ENCODE data around the gene ZCCHC2.

Gene ZCCHC2

GRCh38 chr18:62522504-62523254 is at the start of gene ZCCHC2:
Gene ZCCHC2, plus strand, starts transcription at chr18:62523025. Its CDS starts 400 bp downstream, at chr18:62523425.
- DNase-seq: peak; percentile 98

- no peak for DNase-seq
These were observed 43.3 kb upstream of the ZCCHC2 start for GRCh38 chr18:62479574-62479973.

GRCh38 chr18:62480927-62481326 is 41.9 kb upstream of the ZCCHC2 start:
- no peak for DNase-seq

GRCh38 chr18:62484941-62485340 is 37.9 kb upstream of the ZCCHC2 start:
- no peak for DNase-seq

- DNase-seq: no peak
These were observed 37.1 kb upstream of the ZCCHC2 start for GRCh38 chr18:62485684-62486083.

- DNase-seq: no peak
These were observed 36.4 kb upstream of the ZCCHC2 start for GRCh38 chr18:62486290-62486964.

GRCh38 chr18:62487161-62487560 is 35.7 kb upstream of the ZCCHC2 start:
- no peak for DNase-seq

GRCh38 chr18:62490967-62491695 is 31.7 kb upstream of the ZCCHC2 start:
- DNase-seq: no peak

- no peak for DNase-seq
These were observed 29.6 kb upstream of the ZCCHC2 start for GRCh38 chr18:62493033-62493862.

GRCh38 chr18:62494764-62495163 is 28.1 kb upstream of the ZCCHC2 start:
- no peak for DNase-seq

- DNase-seq: no peak
These were observed 26.6 kb upstream of the ZCCHC2 start for GRCh38 chr18:62496262-62496661.

GRCh38 chr18:62497190-62497772 is 25.5 kb upstream of the ZCCHC2 start:
- no peak for DNase-seq

GRCh38 chr18:62498616-62499262 is 24.1 kb upstream of the ZCCHC2 start:
- no peak for DNase-seq

- no peak for DNase-seq
These were observed 23.6 kb upstream of the ZCCHC2 start for GRCh38 chr18:62499263-62499650.

- DNase-seq: no peak
These were observed 22.7 kb upstream of the ZCCHC2 start for GRCh38 chr18:62500174-62500573.

- no peak for DNase-seq
These were observed 21.7 kb upstream of the ZCCHC2 start for GRCh38 chr18:62500966-62501591.

- DNase-seq: no peak
These were observed 16.9 kb upstream of the ZCCHC2 start for GRCh38 chr18:62505669-62506494.

GRCh38 chr18:62506495-62507143 is 16.2 kb upstream of the ZCCHC2 start:
- no peak for DNase-seq

GRCh38 chr18:62509779-62510178 is 13.0 kb upstream of the ZCCHC2 start:
- DNase-seq: no peak

- DNase-seq: no peak
These were observed 12.0 kb upstream of the ZCCHC2 start for GRCh38 chr18:62510789-62511188.

Data from NCI-H1417 treated with DMSO at 0.1 percent for 48 hours (cell line).